PFSK-1 (cell line): ENCODE data around the gene KPNA3.

ENCODE experiments used
- FOXP2 ChIP-seq: optimal IDR thresholded peaks from 2 replicates; pipeline ENCODE3; 2011; ENCODE audit warnings: borderline replicate concordance, control low read depth, inconsistent platforms; ENCODE audit not compliant: insufficient read depth; ENCODE audit errors: extremely low read length, extremely low read depth
- POLR2AphosphoS5 ChIP-seq: IDR thresholded peaks from 2 replicates; pipeline ENCODE4 v1.6.1; 2012; ENCODE audit warnings: low read depth, mild to moderate bottlenecking, control low read depth, low read length, moderate library complexity
- REST ChIP-seq, 2 experiments: IDR thresholded peaks; 2 replicates each; pipeline versions ENCODE4 v1.6.1 to v1.8.0; 2011 to 2012; ENCODE audit warnings: low read depth in 2 of 2, low read length in 2 of 2, control low read depth in 1 of 2, inconsistent platforms in 1 of 2, mild to moderate bottlenecking in 1 of 2, moderate library complexity in 1 of 2; ENCODE audit not compliant: insufficient read depth in 1 of 2
- SIN3A ChIP-seq: IDR thresholded peaks from 2 replicates; pipeline ENCODE4 v1.6.1; 2012; ENCODE audit warnings: mild to moderate bottlenecking, low read length, moderate library complexity, borderline replicate concordance; ENCODE audit not compliant: insufficient read depth
- TAF1 ChIP-seq: IDR thresholded peaks from 2 replicates; pipeline ENCODE4 v1.6.1; 2012; ENCODE audit warnings: low read length, control low read depth, borderline replicate concordance; ENCODE audit not compliant: insufficient read depth

The KPNA3 gene

DNA sequence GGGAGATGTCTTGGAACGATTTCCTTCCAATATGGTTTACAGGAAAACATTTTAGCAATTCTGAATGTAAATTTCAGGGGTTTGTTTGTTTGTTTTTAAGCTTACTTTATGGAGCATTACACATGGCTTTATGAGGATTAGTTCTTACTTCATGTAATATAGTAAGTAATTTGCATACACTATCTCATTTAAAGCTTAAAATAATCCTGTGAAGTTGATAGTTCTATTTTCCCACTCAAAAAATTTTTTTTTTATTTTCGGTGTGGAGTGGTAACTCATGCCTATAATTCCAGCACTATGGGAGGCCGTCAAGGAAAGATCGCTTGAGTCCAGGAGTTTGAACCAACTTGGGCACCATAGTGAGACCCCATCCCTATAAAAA, 19.0 kb upstream of the KPNA3 start:
- TF ChIP-seq REST (IDR thresholded peaks at IDR 0.05; ENCODE audit: insufficient read depth in 1 of 2, low read depth in 2 of 2, low read length in 2 of 2) (no peak), SIN3A (no peak)

- no peak for TF ChIP-seq SIN3A
- no peak for TF ChIP-seq FOXP2
- no peak for TF ChIP-seq POLR2AphosphoS5
- no peak for TF ChIP-seq TAF1
- TF ChIP-seq REST (IDR thresholded peaks at IDR 0.05; ENCODE audit: insufficient read depth in 1 of 2, low read depth in 2 of 2, low read length in 2 of 2) = no peak
These were observed 18.4 kb upstream of the KPNA3 start for GRCh38 chr13:49810567-49811526.

DNA sequence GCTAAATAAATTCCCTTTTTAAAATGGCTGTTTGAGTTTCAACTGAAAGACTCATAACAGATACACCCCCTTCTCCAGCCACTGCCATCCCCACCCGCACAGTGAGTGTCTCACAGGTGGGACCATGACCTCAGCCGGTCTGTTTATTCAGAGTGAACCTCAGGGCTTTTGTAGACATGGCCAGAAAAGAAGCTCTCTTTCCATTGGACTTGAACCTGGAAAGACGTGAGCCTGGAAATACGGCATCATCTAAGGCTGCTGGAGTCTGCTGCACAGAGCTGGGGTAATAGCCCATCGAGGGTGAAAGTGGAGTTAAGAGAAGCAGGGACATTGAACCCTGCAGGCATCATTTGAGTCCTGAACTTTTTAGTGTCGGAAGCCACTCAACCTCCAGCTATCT, 15.2 kb upstream of the KPNA3 start:
- no peak for TF ChIP-seq FOXP2
- TF ChIP-seq POLR2AphosphoS5 = no peak
- TF ChIP-seq SIN3A = no peak
- TF ChIP-seq TAF1 = no peak
- no peak for TF ChIP-seq REST (IDR thresholded peaks at IDR 0.05; ENCODE audit: insufficient read depth in 1 of 2, low read depth in 2 of 2, low read length in 2 of 2)

DNA sequence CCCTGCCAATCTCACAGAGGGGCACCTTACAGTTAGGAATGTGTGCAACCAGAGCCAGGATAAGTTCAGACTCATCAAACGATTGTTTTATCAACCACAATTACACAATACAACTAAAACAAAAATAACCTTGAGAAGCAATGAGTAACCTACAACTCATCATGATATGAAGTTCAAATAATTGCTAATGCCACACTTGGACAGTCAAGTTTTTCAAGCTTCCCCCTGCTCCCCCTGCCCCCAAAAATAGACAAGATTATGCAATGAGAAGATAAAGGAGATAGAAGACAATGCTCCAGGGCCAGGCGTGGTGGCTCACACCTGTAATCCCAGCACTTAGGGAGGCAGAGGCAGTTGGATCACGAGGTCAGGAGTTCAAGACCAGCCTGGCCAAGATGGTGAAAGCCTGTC, 13.6 kb upstream of the KPNA3 start:
- no peak for TF ChIP-seq TAF1
- no peak for TF ChIP-seq FOXP2
- TF ChIP-seq POLR2AphosphoS5 = no peak
- no peak for TF ChIP-seq SIN3A
- no peak for TF ChIP-seq REST (IDR thresholded peaks at IDR 0.05; ENCODE audit: insufficient read depth in 1 of 2, low read depth in 2 of 2, low read length in 2 of 2)
